ENCODE measurements around the gene CNIH4. TPM values are rescaled to one million over a fixed set of nuclear protein-coding genes. Genes with fewer than 3 reads are reported as not detected.

Gene CNIH4
- total RNA-seq, 1 donor from 2014 or later: 91.8 TPM

- H3K27me3 Mint-ChIP-seq (ENCODE audit: insufficient read depth, low read depth): no peaks in the 10 kb centered on the region
- Histone ChIP-seq H3K4me1 (no peaks in the 10 kb centered on the region), H2AFZ (replicated peaks) (no peak overlapping the region), H3K27me3 (no peaks in the 10 kb centered on the region), H4K20me1 (ENCODE audit: low read depth) (no peaks in the 10 kb centered on the region), H3K9ac (no peak overlapping the region), H3F3A (ENCODE audit: low read depth) (peaks cover 7% of the 10 kb centered on the region), H3K36me3 (peaks cover 25% of the 10 kb centered on the region), H3K79me2 (ENCODE audit: low read depth) (no peaks in the 10 kb centered on the region), H3K4me2 (no peak overlapping the region), H3K9me3 (ENCODE audit: low read depth) (no peaks in the 10 kb centered on the region), H3K27ac (no peak overlapping the region), H3K4me3 (no peak overlapping the region)
- H3K36me3 Mint-ChIP-seq: peaks cover 48% of the 10 kb centered on the region
- H3K4me1 Mint-ChIP-seq: no peaks in the 10 kb centered on the region
- DNase-seq (ENCODE audit: low spot score): no peak
- TF ChIP-seq CTCF (IDR thresholded peaks at IDR 0.05) (no peak), EZH2 (IDR thresholded peaks at IDR 0.05) (no peak), EZH2phosphoT487 (IDR thresholded peaks at IDR 0.05) (no peak)
- no peaks in the 10 kb centered on the region for H3K9me3 Mint-ChIP-seq
- H3K27ac Mint-ChIP-seq: no peak overlapping the region
- H3K4me3 Mint-ChIP-seq: no peak overlapping the region
These were observed 36.6 kb downstream of the CNIH4 start for GRCh38 chr1:224393294-224393693.

- no peaks in the 10 kb centered on the region for H3K9me3 Mint-ChIP-seq
- H3K27ac Mint-ChIP-seq: no peak overlapping the region
- Histone ChIP-seq H3K9ac (no peak overlapping the region), H3K27me3 (no peaks in the 10 kb centered on the region), H3K4me2 (no peak overlapping the region), H3K4me1 (no peaks in the 10 kb centered on the region), H3K79me2 (ENCODE audit: low read depth) (peaks cover 4% of the 10 kb centered on the region), H2AFZ (replicated peaks) (no peak overlapping the region), H3K36me3 (peaks cover 46% of the 10 kb centered on the region), H4K20me1 (ENCODE audit: low read depth) (peaks cover 7% of the 10 kb centered on the region), H3K9me3 (ENCODE audit: low read depth) (no peaks in the 10 kb centered on the region), H3K27ac (no peak overlapping the region), H3F3A (ENCODE audit: low read depth) (peaks cover 7% of the 10 kb centered on the region), H3K4me3 (no peak overlapping the region)
- DNase-seq (ENCODE audit: low spot score): no peak
- H3K4me3 Mint-ChIP-seq: no peak overlapping the region
- no peaks in the 10 kb centered on the region for H3K4me1 Mint-ChIP-seq
- no peaks in the 10 kb centered on the region for H3K27me3 Mint-ChIP-seq (ENCODE audit: insufficient read depth, low read depth)
- peaks cover 47% of the 10 kb centered on the region for H3K36me3 Mint-ChIP-seq
- TF ChIP-seq EZH2 (IDR thresholded peaks at IDR 0.05): no peak
- no peak for TF ChIP-seq CTCF (IDR thresholded peaks at IDR 0.05)
- no peak for TF ChIP-seq EZH2phosphoT487 (IDR thresholded peaks at IDR 0.05)
These were observed 43.2 kb downstream of the CNIH4 start for GRCh38 chr1:224399887-224400286.

GRCh38 chr1:224402472-224403036, 45.9 kb downstream of the CNIH4 start:
- Histone ChIP-seq H3F3A (ENCODE audit: low read depth) (no peaks in the 10 kb centered on the region), H3K79me2 (ENCODE audit: low read depth) (peaks cover 7% of the 10 kb centered on the region), H3K4me1 (no peaks in the 10 kb centered on the region), H3K9ac (no peak overlapping the region), H3K27ac (peak overlapping the region; percentile 22), H3K4me3 (no peak overlapping the region), H3K9me3 (ENCODE audit: low read depth) (no peaks in the 10 kb centered on the region), H2AFZ (replicated peaks) (no peak overlapping the region), H4K20me1 (ENCODE audit: low read depth) (peaks cover 14% of the 10 kb centered on the region), H3K36me3 (peaks cover 48% of the 10 kb centered on the region), H3K4me2 (no peak overlapping the region), H3K27me3 (no peaks in the 10 kb centered on the region)
- DNase-seq (ENCODE audit: low spot score): no peak
- H3K4me3 Mint-ChIP-seq: no peak overlapping the region
- peaks cover 42% of the 10 kb centered on the region for H3K36me3 Mint-ChIP-seq
- no peak for TF ChIP-seq EZH2phosphoT487 (IDR thresholded peaks at IDR 0.05)
- TF ChIP-seq EZH2 (IDR thresholded peaks at IDR 0.05): no peak
- TF ChIP-seq CTCF (IDR thresholded peaks at IDR 0.05): no peak
- no peak overlapping the region for H3K27ac Mint-ChIP-seq
- H3K4me1 Mint-ChIP-seq: no peaks in the 10 kb centered on the region
- no peaks in the 10 kb centered on the region for H3K27me3 Mint-ChIP-seq (ENCODE audit: insufficient read depth, low read depth)
- H3K9me3 Mint-ChIP-seq: no peaks in the 10 kb centered on the region
